ENCODE data around the gene EEF2. TPM values are rescaled to one million over a fixed set of nuclear protein-coding genes. Genes with fewer than 3 reads are reported as not detected.

EEF2 gene
- total RNA-seq, 1 experiment from 2014 or later = 3,615 TPM

- H4K8ac ChIP-seq (replicated peaks; ENCODE audit: insufficient read length, low read depth, low read length) = no peak overlapping the region
- H3K56ac ChIP-seq (ENCODE audit: insufficient read length, low read depth, low read length) = no peak overlapping the region
- H3K27ac Mint-ChIP-seq = no peak overlapping the region
- DNase-seq = no peak
- H3K4me1 Mint-ChIP-seq = 0 out of 4 replicates have a peak, but pooled peaks cover 0 to under 1% of the 10 kb centered on the region in 2 experiments
- peaks cover 11 to 47% (median 37%) of the 10 kb centered on the region in 3 experiments for H3K36me3 Mint-ChIP-seq (ENCODE audit: insufficient read depth in 1 of 3, low read depth in 3 of 3)
- H2BK120ac ChIP-seq (ENCODE audit: low read depth, low read length, poor library complexity, severe bottlenecking) = no peak overlapping the region
- H2BK12ac ChIP-seq (ENCODE audit: insufficient read length, low read depth, low read length) = no peak overlapping the region
- no peak overlapping the region for H2BK20ac ChIP-seq (ENCODE audit: low read depth, low read length, poor library complexity, severe bottlenecking)
- no CpG with 5 or more reads among the region's 34 CpGs for WGBS (ENCODE audit: extremely low coverage, insufficient read length, low lambda C conversion rate)
- H3K27me3 ChIP-seq (ENCODE audit: insufficient read depth, low read length) = no peaks in the 10 kb centered on the region
- H3K23ac ChIP-seq (ENCODE audit: insufficient read length, low read depth, low read length) = no peak overlapping the region
- H2AK5ac ChIP-seq (ENCODE audit: insufficient read length, low read length) = no peak overlapping the region
- H3K27ac ChIP-seq (ENCODE audit: insufficient read length, low read depth, low read length) = no peak overlapping the region
- no peak overlapping the region for H2BK5ac ChIP-seq (ENCODE audit: insufficient read length, low read length)
- no peaks in the 10 kb centered on the region for H4K20me1 ChIP-seq (ENCODE audit: control insufficient read depth, insufficient read depth, insufficient read length)
- no peak overlapping the region for H3K14ac ChIP-seq (ENCODE audit: insufficient read depth, low read length)
- no peak overlapping the region for H3K4ac ChIP-seq (ENCODE audit: low read depth, low read length)
- no peak overlapping the region for H3K9ac ChIP-seq (ENCODE audit: extremely low read depth, insufficient read length, low read length)
- no peaks in the 10 kb centered on the region for H3K27me3 Mint-ChIP-seq (ENCODE audit: low read depth)
- no peak overlapping the region for H4K5ac ChIP-seq (ENCODE audit: insufficient read length, low read depth, low read length)
- H3K79me1 ChIP-seq (ENCODE audit: insufficient read depth, low read depth, low read length, poor library complexity, severe bottlenecking) = no peaks in the 10 kb centered on the region
- H3T11ph ChIP-seq (ENCODE audit: low read length) = no peak overlapping the region
- TF ChIP-seq CTCF (conservative IDR thresholded peaks at IDR 0.05) = no peak
- no peaks in the 10 kb centered on the region for H3K23me2 ChIP-seq (ENCODE audit: insufficient read length, low read depth, low read length, poor library complexity, severe bottlenecking)
- H3K79me2 ChIP-seq (ENCODE audit: insufficient read depth, low read length) = peaks cover 4% of the 10 kb centered on the region; the same call in 1 of the 2 replicates
- no peak overlapping the region for H2BK15ac ChIP-seq (ENCODE audit: low read depth, low read length)
- H3K4me3 Mint-ChIP-seq = no peak overlapping the region; a peak in 1 of 5 replicates
- H4K91ac ChIP-seq (ENCODE audit: insufficient read length, low read depth, low read length) = no peak overlapping the region
- H3K9me3 ChIP-seq (ENCODE audit: control insufficient read depth, low read depth, low read length) = no peaks in the 10 kb centered on the region
- no peaks in the 10 kb centered on the region; a peak in 1 of 5 replicates for H3K9me3 Mint-ChIP-seq
- no peak overlapping the region for H3K18ac ChIP-seq (ENCODE audit: insufficient read length, low read depth, low read length)
- no peaks in the 10 kb centered on the region for H3K4me1 ChIP-seq (ENCODE audit: insufficient read depth, low read length)
- H2AFZ ChIP-seq (ENCODE audit: low read length) = no peak overlapping the region
- H3K4me2 ChIP-seq (ENCODE audit: insufficient read depth, insufficient read length, low read length) = no peak overlapping the region
Observed at GRCh38 chr19:4023600-4024398, 38.5 kb upstream of the EEF2 start.

Measured in H9 (cell line).